ENCODE data around the gene ANKRD11.

The ANKRD11 gene

DNA sequence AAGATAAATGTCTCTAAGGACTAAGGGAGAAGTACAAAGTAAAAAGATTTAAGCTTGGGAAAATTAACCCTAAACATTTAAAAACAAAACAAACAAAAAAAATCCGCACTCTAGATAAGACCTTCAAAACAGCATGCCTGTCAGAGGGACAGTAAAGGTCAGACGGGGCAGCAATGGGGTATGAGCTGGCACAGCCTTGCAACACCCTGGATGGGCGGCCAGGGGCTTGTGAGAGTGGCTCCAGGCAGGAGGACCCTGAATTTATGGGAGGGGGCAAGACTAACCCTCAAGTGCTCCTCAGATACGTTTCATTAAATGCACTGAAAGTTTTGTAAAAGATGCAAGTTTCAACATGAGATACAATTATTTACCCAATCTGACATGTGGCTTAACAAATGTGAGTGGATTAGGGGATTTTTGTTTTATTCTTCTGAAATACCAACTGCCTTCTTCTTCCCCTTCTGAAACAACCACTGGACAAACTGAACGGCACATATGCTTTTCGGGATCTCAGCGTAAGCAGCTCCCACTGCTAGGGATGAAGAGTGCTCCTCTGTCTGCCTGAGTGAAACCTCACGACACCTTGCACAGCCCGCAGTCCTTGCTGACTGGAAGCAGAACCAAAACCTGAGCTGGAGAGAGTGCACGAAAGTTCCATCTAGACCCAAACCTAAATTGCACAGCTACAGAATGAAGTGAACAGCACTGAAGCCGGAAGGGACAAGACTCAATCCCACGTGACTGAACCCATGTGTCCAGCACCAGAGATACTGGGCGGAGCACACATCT is 128.4 kb downstream of the ANKRD11 start:
- Histone ChIP-seq H3F3A (ENCODE audit: insufficient read depth) (0 out of 2 replicates have a peak, but pooled peaks cover 4% of the 10 kb centered on the region), H3K4me2 (ENCODE audit: low read depth, low read length, poor library complexity, severe bottlenecking) (peak overlapping the region; percentile 47), H3K9ac (ENCODE audit: low read length) (peak overlapping the region; percentile 1; the same call in 1 of the 2 replicates), H3K27ac (ENCODE audit: low read depth, low read length) (peak overlapping the region; percentile 61), H3K4me3 (ENCODE audit: insufficient read depth, low read length, poor library complexity, severe bottlenecking) (no peak overlapping the region), H4K20me1 (ENCODE audit: low read depth, low read length) (peaks cover 28% of the 10 kb centered on the region; the same call in 1 of the 2 replicates), H3K27me3 (ENCODE audit: low read length) (no peaks in the 10 kb centered on the region), H3K79me2 (ENCODE audit: insufficient read depth, low read length) (peaks cover 95% of the 10 kb centered on the region), H3K9me2 (replicated peaks; ENCODE audit: insufficient read depth, low read length) (no peaks in the 10 kb centered on the region), H2AFZ (ENCODE audit: low read depth, low read length, severe bottlenecking) (no peak overlapping the region), H3K9me3 (ENCODE audit: insufficient read depth, low read length) (no peaks in the 10 kb centered on the region), H3K36me3 (ENCODE audit: low read length) (no peaks in the 10 kb centered on the region)
- TF ChIP-seq CTCF (IDR thresholded peaks at IDR 0.05; ENCODE audit: insufficient read depth, low read length, poor library complexity, severe bottlenecking): no peak
- TF ChIP-seq EZH2phosphoT487 (conservative IDR thresholded peaks at IDR 0.05; ENCODE audit: low read length): no peak

GRCh38 chr16:89360760-89361435 is 129.5 kb downstream of the ANKRD11 start:
- H3K36me3 ChIP-seq (ENCODE audit: low read length): no peaks in the 10 kb centered on the region
- H3K9me2 ChIP-seq (replicated peaks; ENCODE audit: insufficient read depth, low read length): no peaks in the 10 kb centered on the region
- H3K79me2 ChIP-seq (ENCODE audit: insufficient read depth, low read length): peaks cover 94% of the 10 kb centered on the region
- H2AFZ ChIP-seq (ENCODE audit: low read depth, low read length, severe bottlenecking): no peak overlapping the region
- peak overlapping the region; percentile 47 for H3K4me2 ChIP-seq (ENCODE audit: low read depth, low read length, poor library complexity, severe bottlenecking)
- H3K9me3 ChIP-seq (ENCODE audit: insufficient read depth, low read length): no peaks in the 10 kb centered on the region
- H3K9ac ChIP-seq (ENCODE audit: low read length): peak overlapping the region; percentile 1; the same call in 1 of the 2 replicates
- TF ChIP-seq EZH2phosphoT487 (conservative IDR thresholded peaks at IDR 0.05; ENCODE audit: low read length) (no peak), CTCF (IDR thresholded peaks at IDR 0.05; ENCODE audit: insufficient read depth, low read length, poor library complexity, severe bottlenecking) (no peak)
- H3K4me3 ChIP-seq (ENCODE audit: insufficient read depth, low read length, poor library complexity, severe bottlenecking): no peak overlapping the region
- 0 out of 2 replicates have a peak, but pooled peaks cover 4% of the 10 kb centered on the region for H3F3A ChIP-seq (ENCODE audit: insufficient read depth)
- H4K20me1 ChIP-seq (ENCODE audit: low read depth, low read length): peaks cover 25% of the 10 kb centered on the region; the same call in 1 of the 2 replicates
- no peaks in the 10 kb centered on the region for H3K27me3 ChIP-seq (ENCODE audit: low read length)
- H3K27ac ChIP-seq (ENCODE audit: low read depth, low read length): peak overlapping the region; percentile 61

DNA sequence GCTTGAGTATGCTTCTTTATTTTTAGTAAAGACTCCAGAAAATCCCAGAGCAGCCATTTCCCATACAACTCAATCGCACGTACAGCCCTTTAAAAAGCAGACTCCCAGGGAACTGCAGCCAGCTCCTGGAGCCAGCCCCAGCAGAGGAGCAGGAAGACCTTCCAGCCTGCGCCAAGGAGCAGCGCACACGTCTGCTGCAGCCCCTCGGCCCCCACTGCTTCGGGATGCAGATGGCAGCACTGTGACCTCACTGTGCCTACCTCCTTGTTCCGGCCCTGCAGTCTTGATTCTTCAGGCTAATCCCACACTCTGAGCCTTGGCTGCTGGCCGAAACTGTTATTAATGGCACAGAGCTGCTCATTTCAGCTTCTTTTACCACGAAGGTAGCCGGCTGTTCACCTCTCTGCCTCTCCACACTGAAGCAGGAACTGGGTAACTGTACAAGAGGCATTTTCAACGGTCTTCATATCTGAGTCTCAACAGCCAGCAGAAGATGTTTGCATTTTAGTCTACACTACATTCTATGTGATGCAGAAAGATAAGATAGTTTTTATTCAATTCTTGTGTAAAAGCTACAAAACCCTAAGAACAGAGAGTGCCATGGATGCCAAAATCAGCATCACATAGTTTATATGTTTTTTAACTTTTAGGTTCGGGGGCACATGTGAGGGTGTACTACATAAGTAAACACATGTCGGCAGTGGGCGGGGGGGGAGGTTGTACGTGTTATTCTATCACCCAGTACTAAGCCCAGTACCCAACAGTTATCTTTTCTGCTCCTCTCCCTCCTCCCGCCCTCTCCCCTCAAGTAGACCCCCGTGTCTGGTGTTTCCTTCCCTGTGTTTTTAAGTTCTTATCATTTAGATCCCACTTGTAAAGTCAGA is 130.9 kb downstream of the ANKRD11 start:
- TF ChIP-seq EZH2phosphoT487 (conservative IDR thresholded peaks at IDR 0.05; ENCODE audit: low read length): no peak
- TF ChIP-seq CTCF (IDR thresholded peaks at IDR 0.05; ENCODE audit: insufficient read depth, low read length, poor library complexity, severe bottlenecking): no peak

More for the DNA sequence above, 130.9 kb downstream of the ANKRD11 start:
- peak overlapping the region; percentile 38; the same call in 1 of the 2 replicates for H3K27ac ChIP-seq (ENCODE audit: low read depth, low read length)
- peaks cover 17% of the 10 kb centered on the region; the same call in 1 of the 2 replicates for H4K20me1 ChIP-seq (ENCODE audit: low read depth, low read length)
- no peaks in the 10 kb centered on the region for H3K27me3 ChIP-seq (ENCODE audit: low read length)
- H3K79me2 ChIP-seq (ENCODE audit: insufficient read depth, low read length): peaks cover 94% of the 10 kb centered on the region
- no peaks in the 10 kb centered on the region for H3K9me3 ChIP-seq (ENCODE audit: insufficient read depth, low read length)
- H3K36me3 ChIP-seq (ENCODE audit: low read length): no peaks in the 10 kb centered on the region
- no peaks in the 10 kb centered on the region for H3K9me2 ChIP-seq (replicated peaks; ENCODE audit: insufficient read depth, low read length)
- 0 out of 2 replicates have a peak, but pooled peaks cover 4% of the 10 kb centered on the region for H3F3A ChIP-seq (ENCODE audit: insufficient read depth)
- peak overlapping the region; percentile 31 for H3K4me2 ChIP-seq (ENCODE audit: low read depth, low read length, poor library complexity, severe bottlenecking)
- H2AFZ ChIP-seq (ENCODE audit: low read depth, low read length, severe bottlenecking): no peak overlapping the region
- H3K9ac ChIP-seq (ENCODE audit: low read length): no peak overlapping the region
- H3K4me3 ChIP-seq (ENCODE audit: insufficient read depth, low read length, poor library complexity, severe bottlenecking): no peak overlapping the region

Data from SU-DHL-6 (cell line).